Measurements from ENCODE around the gene CDIPT. TPM values are rescaled to one million over a fixed set of nuclear protein-coding genes. Genes with fewer than 3 reads are reported as not detected.

Gene CDIPT
- total and polyA plus RNA-seq, 10 of the 15 experiments (the other 5 are each of a cell fraction or from before 2014, with no cell fraction given) = 0.87 to 36.4 (median 27.1) TPM

DNA sequence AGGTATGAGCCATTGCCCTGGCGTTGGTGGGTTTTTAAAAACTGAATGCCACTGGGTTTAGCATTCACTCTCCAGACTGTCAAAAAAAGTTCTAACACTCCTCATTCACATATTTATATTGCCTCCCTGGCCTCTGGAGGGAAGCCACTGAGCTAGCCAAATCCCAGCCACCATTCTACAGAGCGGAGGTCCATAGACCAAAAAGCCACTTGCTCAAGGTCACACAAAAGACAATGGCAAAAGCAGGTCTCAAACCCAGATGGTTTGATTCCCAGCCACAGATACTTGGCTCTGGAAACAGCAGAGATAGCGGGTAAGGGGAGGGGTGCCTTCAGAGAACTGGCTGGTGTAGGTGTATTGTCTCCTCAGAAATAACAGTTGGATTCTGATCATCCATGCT lies 18.0 kb upstream of the CDIPT start:
- H3K27me3 ChIP-seq (replicated peaks in 1 of 2; ENCODE audit: control insufficient read depth in 2 of 2, insufficient read depth in 2 of 2, low read length in 1 of 2) = peaks cover 4 to 5% of the 10 kb centered on the region in 2 experiments; a peak in 3 of 4 replicates
- no peaks in the 10 kb centered on the region for H3K4me1 ChIP-seq (ENCODE audit: control insufficient read depth, insufficient read depth, low read length)
- no peak overlapping the region for H3K4me2 ChIP-seq (ENCODE audit: control insufficient read depth, insufficient read depth)
- H3K9me3 ChIP-seq (replicated peaks; ENCODE audit: control insufficient read depth, insufficient read depth, low read length) = no peaks in the 10 kb centered on the region
- ATAC-seq = no peak
- RAD21 ChIA-PET (ENCODE audit: unreplicated experiment) = no interaction called here
- H2AFZ ChIP-seq (ENCODE audit: control insufficient read depth, low read depth, low read length) = no peak overlapping the region
- DNase-seq (ENCODE audit: low read depth, low spot score) = no peak
- BruUV-seq (replicated peaks) = no TSS peak
- CTCF ChIA-PET = no interaction called here
- H3K27ac ChIP-seq (ENCODE audit: control insufficient read depth, insufficient read depth) = no peak overlapping the region
- WGBS (ENCODE audit: insufficient coverage, insufficient replicate concordance, low lambda C conversion rate, missing lambda C conversion rate) = 26% methylated on average over 3 of the region's 3 CpGs
- H3K9ac ChIP-seq (ENCODE audit: control insufficient read depth, insufficient read depth, low read length) = no peak overlapping the region
- TF ChIP-seq BHLHE40 (IDR thresholded peaks at IDR 0.05; ENCODE audit: borderline replicate concordance in 1 of 2, low read depth in 2 of 2, low read length in 1 of 2) (no peak), NFYA (IDR thresholded peaks at IDR 0.05; ENCODE audit: borderline replicate concordance, low read depth, low read length) (no peak), KLF5 (IDR thresholded peaks at IDR 0.05; ENCODE audit: partially characterized antibody) (no peak), TCF7 (IDR thresholded peaks at IDR 0.05; ENCODE audit: borderline replicate concordance) (no peak), MTA2 (IDR thresholded peaks at IDR 0.05; ENCODE audit: low read depth) (no peak), ZNF687 (IDR thresholded peaks at IDR 0.05) (no peak), CBX5 (IDR thresholded peaks at IDR 0.05; ENCODE audit: low read depth) (no peak), YY1 (IDR thresholded peaks at IDR 0.05; ENCODE audit: low read depth, low read length) (no peak), IKZF2 (IDR thresholded peaks at IDR 0.05) (no peak)
- intact Hi-C loops (cut with micrococcal nuclease; ENCODE audit: unreplicated experiment) (no loop called here), in situ Hi-C loops (cut with MboI) (no loop called here)
- POLR2A ChIA-PET = no interaction called here
- H3K79me2 ChIP-seq (ENCODE audit: control insufficient read depth, insufficient read depth, low read length) = no peaks in the 10 kb centered on the region
- H3K4me3 ChIP-seq = no peak overlapping the region
- FAIRE-seq = no peak
- H4K20me1 ChIP-seq (ENCODE audit: control insufficient read depth, insufficient read depth) = no peaks in the 10 kb centered on the region
- SMC1A ChIA-PET (ENCODE audit: uncharacterized antibody, unreplicated experiment) = no interaction called here
- no peaks in the 10 kb centered on the region for H3K36me3 ChIP-seq (ENCODE audit: control insufficient read depth in 2 of 2, insufficient read depth in 2 of 2, low read length in 1 of 2)
